CD4-positive, alpha-beta T cell (primary cell): ENCODE measurements around the gene SYNE1. TPM values are rescaled to one million over a fixed set of nuclear protein-coding genes. Genes with fewer than 3 reads are reported as not detected.
A peak's percentile ranks its signal among the peaks of the same experiment; 100 is the strongest.
"Not testable (repeated sequence)": the region's sequence is repeated elsewhere in the genome, so short reads cannot be mapped to it uniquely, and the experiment has no call there.

Source experiments
- ATAC-seq: fragments of 200-7000 bp; cut with Tn5 transposase; one replicate; pipeline ENCODE4 v1.10.0; 2022; ENCODE audit warnings: mild to moderate bottlenecking; ENCODE audit not compliant: poor library complexity
- CTCF ChIA-PET: fragments of 350-600 bp; sonication (Branson Sonifier 250); formaldehyde crosslinking; loops from one replicate; lab custom pipeline; 2021; ENCODE audit warnings: antibody characterized with exemption, inconsistent platforms; lab: Charles Lee
- POLR2A ChIA-PET: fragments of 350-600 bp; sonication (Branson Sonifier 250); formaldehyde crosslinking; loops from one replicate; lab custom pipeline; 2021; ENCODE audit warnings: antibody characterized with exemption, inconsistent platforms; lab: Charles Lee
- DNase-seq, 14 experiments: peaks; one replicate each; pipeline ENCODE4 v3.0.0-alpha.2; 2013 to 2020; ENCODE audit warnings: mixed read lengths in 2 of 14
- H3K27ac ChIP-seq, 2 donors: one replicate each; pipeline versions ENCODE4 v1.5.1 to v1.7.0; 2013; ENCODE audit warnings: low read length in 2 of 2, low read depth in 1 of 2, mild to moderate bottlenecking in 1 of 2
- H3K27me3 ChIP-seq, 2 experiments: 1 replicate in 1 of 2; 2 replicates in 1 of 2; pipeline versions ENCODE4 v1.6.1 to v1.7.0; 2013; ENCODE audit warnings: low read length in 2 of 2, control low read depth in 1 of 2, mild to moderate bottlenecking in 1 of 2, moderate library complexity in 1 of 2; ENCODE audit not compliant: insufficient read depth in 2 of 2, control insufficient read depth in 1 of 2
- H3K36me3 ChIP-seq: one replicate; pipeline ENCODE4 v1.6.1; 2013; ENCODE audit warnings: low read length, control low read depth; ENCODE audit not compliant: insufficient read depth
- H3K4me1 ChIP-seq: one replicate; pipeline ENCODE4 v1.6.1; 2013; ENCODE audit warnings: low read length, control low read depth; ENCODE audit not compliant: insufficient read depth
- H3K4me3 ChIP-seq: one replicate; pipeline ENCODE4 v1.5.1; 2013; ENCODE audit warnings: mild to moderate bottlenecking, low read length, moderate library complexity
- H3K9me3 ChIP-seq, 2 experiments: 1 replicate in 1 of 2; 2 replicates in 1 of 2; pipeline versions ENCODE4 v1.6.1 to v1.7.0; 2013; ENCODE audit warnings: low read length in 2 of 2, mild to moderate bottlenecking in 2 of 2, control low read depth in 1 of 2, moderate library complexity in 1 of 2; ENCODE audit not compliant: control insufficient read depth in 1 of 2, insufficient read depth in 1 of 2
- H3K27ac Mint-ChIP-seq: one replicate; pipeline ENCODE4 v1.8.0; 2020; ENCODE audit warnings: mixed read lengths
- H3K27me3 Mint-ChIP-seq: one replicate; pipeline ENCODE4 v1.8.0; 2021; ENCODE audit warnings: mixed read lengths
- H3K36me3 Mint-ChIP-seq: one replicate; pipeline ENCODE4 v1.8.0; 2021; ENCODE audit warnings: low read depth, mixed read lengths
- H3K4me1 Mint-ChIP-seq: one replicate; pipeline ENCODE4 v1.8.0; 2021; ENCODE audit warnings: low read depth, mixed read lengths
- H3K4me3 Mint-ChIP-seq: one replicate; pipeline ENCODE4 v1.8.0; 2020; ENCODE audit warnings: mild to moderate bottlenecking, mixed read lengths
- H3K9me3 Mint-ChIP-seq: one replicate; pipeline ENCODE4 v1.8.0; 2020; ENCODE audit warnings: mixed read lengths
- CTCF ChIP-seq: fragments of 200-600 bp; IDR thresholded peaks from one replicate; pipeline ENCODE4 v1.8.0; 2022; ENCODE audit warnings: antibody characterized with exemption, mild to moderate bottlenecking
- intact Hi-C, 2 experiments: fragments of 100-400 bp; cut with DNase I in 1 of 2; cut with micrococcal nuclease in 1 of 2; formaldehyde crosslinking; loops; one replicate each; pipeline versions ENCODE4 v1.15.1 to v1.9.0; 2023 to 2025; cut with DNase I, micrococcal nuclease
- total RNA-seq, 174 experiments: library from RNA in 2 of 174; stranded (reverse) in 2 of 174; gene quantifications; one replicate each; pipeline ENCODE4 v1.2.3 and lab custom pipeline; 2021 to 2026

The SYNE1 gene
- total RNA-seq, 2 experiments from 2014 or later, result 94.9 to 108 TPM

GRCh38 chr6:152329638-152330448 lies 307.3 kb downstream of the SYNE1 start:
- H3K27me3 Mint-ChIP-seq, result no peaks in the 10 kb centered on the region
- intact Hi-C loops, result no loop called here
- POLR2A ChIA-PET, result no interaction called here
- TF ChIP-seq CTCF, result no peak
- DNase-seq, result peak in 1 of 14 experiments; percentile 13
- H3K4me3 Mint-ChIP-seq, result no peak overlapping the region
- H3K27ac Mint-ChIP-seq, result no peak overlapping the region
- Histone ChIP-seq H3K9me3 (no peaks in the 10 kb centered on the region), H3K27ac (no peak overlapping the region), H3K4me1 (no peaks in the 10 kb centered on the region), H3K36me3 (no peaks in the 10 kb centered on the region), H3K27me3 (no peaks in the 10 kb centered on the region), H3K4me3 (no peak overlapping the region)
- H3K4me1 Mint-ChIP-seq, result no peaks in the 10 kb centered on the region
- CTCF ChIA-PET, result no interaction called here
- ATAC-seq, result no peak
- H3K9me3 Mint-ChIP-seq, result no peaks in the 10 kb centered on the region
- no peaks in the 10 kb centered on the region for H3K36me3 Mint-ChIP-seq

- H3K4me1 ChIP-seq, H3K4me3 ChIP-seq, ATAC-seq, intact Hi-C loops, H3K9me3 ChIP-seq, H3K27me3 ChIP-seq, H3K4me3 Mint-ChIP-seq, H3K27ac Mint-ChIP-seq, H3K36me3 Mint-ChIP-seq, H3K27ac ChIP-seq, DNase-seq, H3K4me1 Mint-ChIP-seq, H3K36me3 ChIP-seq, H3K9me3 Mint-ChIP-seq, H3K27me3 Mint-ChIP-seq: not testable (repeated sequence)
- POLR2A ChIA-PET, result interaction anchor here (0.6 kb wide), 1 partner anchor 18 kb away, joined by 3 read pairs; no protein-coding TSS in a partner anchor
- CTCF ChIA-PET, result interaction anchor here (1.0 kb wide), 1 partner anchor 10 kb away, joined by 3 read pairs; no protein-coding TSS in a partner anchor
These were observed 309.0 kb downstream of the SYNE1 start for GRCh38 chr6:152328200-152328599.

GRCh38 chr6:152323376-152323775 lies 313.8 kb downstream of the SYNE1 start:
- CTCF ChIA-PET, result no interaction called here
- H3K4me1 Mint-ChIP-seq, result no peaks in the 10 kb centered on the region

More at GRCh38 chr6:152323376-152323775, 313.8 kb downstream of the SYNE1 start:
- Histone ChIP-seq H3K4me3 (no peak overlapping the region), H3K9me3 (no peaks in the 10 kb centered on the region), H3K36me3 (no peaks in the 10 kb centered on the region), H3K4me1 (no peaks in the 10 kb centered on the region), H3K27ac (no peak overlapping the region), H3K27me3 (no peaks in the 10 kb centered on the region)
- Mint-ChIP-seq H3K36me3 (no peaks in the 10 kb centered on the region), H3K4me3 (no peak overlapping the region), H3K27ac (no peak overlapping the region), H3K9me3 (no peaks in the 10 kb centered on the region), H3K27me3 (peaks cover 10% of the 10 kb centered on the region)
- no peak for ATAC-seq
- POLR2A ChIA-PET, result no interaction called here
- TF ChIP-seq CTCF, result no peak
- no peak for DNase-seq
- intact Hi-C loops, result no loop called here
